Tibial nerve (tissue), 4 donors: ENCODE results near the gene ST8SIA2. TPM values are rescaled to one million over a fixed set of nuclear protein-coding genes. Genes with fewer than 3 reads are reported as not detected.

Source experiments
- DNase-seq, 2 donors: peaks; one replicate each; pipeline ENCODE4 v3.0.0-alpha.2; 2019; ENCODE audit warnings: low spot score in 2 of 2
- H3K27ac ChIP-seq, 4 donors: fragments of 200-600 bp; sonication (generic) in 3 of 4; one replicate each; pipeline ENCODE4 v1.5.1; 2017 to 2019; ENCODE audit warnings: mild to moderate bottlenecking in 1 of 4
- H3K27me3 ChIP-seq, 2 donors: fragments of 200-600 bp; sonication (generic) in 1 of 2; one replicate each; pipeline versions ENCODE4 v1.5.1 to v1.6.0; 2017 to 2019
- H3K36me3 ChIP-seq, 3 donors: fragments of 200-600 bp; sonication (generic); one replicate each; pipeline ENCODE4 v1.5.1; 2018 to 2019
- H3K4me1 ChIP-seq, 4 donors: fragments of 200-600 bp; sonication (generic) in 3 of 4; one replicate each; pipeline ENCODE4 v1.5.1; 2017 to 2019
- H3K4me3 ChIP-seq, 4 donors: fragments of 200-600 bp; sonication (generic) in 3 of 4; one replicate each; pipeline ENCODE4 v1.5.1; 2017 to 2019; ENCODE audit warnings: mild to moderate bottlenecking in 1 of 4, moderate library complexity in 1 of 4
- H3K9me3 ChIP-seq, 4 donors: fragments of 200-600 bp; sonication (generic) in 3 of 4; one replicate each; pipeline ENCODE4 v1.5.1; 2017 to 2019
- EP300 ChIP-seq, 2 donors: sonication (generic); formaldehyde crosslinking; IDR thresholded peaks; one replicate each; pipeline ENCODE4 v1.6.1; 2017; ENCODE audit warnings: antibody characterized with exemption in 2 of 2, mild to moderate bottlenecking in 1 of 2
- POLR2A ChIP-seq, 2 donors: fragments of 450-650 bp; IDR thresholded peaks; one replicate each; pipeline ENCODE4 v1.6.1; 2017; ENCODE audit warnings: antibody characterized with exemption in 2 of 2, mild to moderate bottlenecking in 2 of 2, moderate library complexity in 2 of 2
- WGBS, 2 donors: methylation state at CpG; one replicate each; pipeline ENCODE4 v1.1.5; 2018; 5-methylcytosine and 5-hydroxymethylcytosine counted together
- total RNA-seq, 4 donors: library from RNA; depleted of rRNA; stranded (reverse); fragments of >200 nt; gene quantifications; one replicate each; pipeline ENCODE4 v1.1.0, GENCODE V29; 2016
- TF ChIP-seq, protein P1 (sequence below), 5 experiments: fragments of 200-600 bp in 3 of 5; fragments of 450-650 bp in 2 of 5; sonication (generic) in 3 of 5; IDR thresholded peaks; one replicate each; pipeline ENCODE4 v1.5.1; 2016 to 2019; ENCODE audit warnings: antibody characterized with exemption in 5 of 5, mild to moderate bottlenecking in 3 of 5, moderate library complexity in 2 of 5

ST8SIA2 gene
- total RNA-seq, 4 donors from 2014 or later = not detected

DNA sequence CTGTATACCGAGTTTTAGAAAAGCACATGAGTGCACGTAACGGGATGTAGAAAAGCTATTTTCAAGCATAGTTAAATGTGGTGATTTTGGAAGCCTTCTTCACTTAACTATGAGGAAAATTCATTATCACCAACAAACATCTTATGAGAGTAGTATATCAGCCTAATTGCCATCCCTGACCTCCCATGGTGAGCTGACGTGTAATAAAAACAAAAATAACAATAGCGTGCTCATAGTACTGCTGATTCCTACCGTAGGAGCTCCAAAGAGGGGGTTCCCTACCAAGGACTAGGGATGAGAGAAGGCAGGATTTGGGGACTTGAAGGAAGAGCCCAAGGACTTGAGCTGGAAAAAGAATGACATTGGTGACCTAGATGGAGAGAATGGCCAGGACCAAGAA is 16.9 kb downstream of the ST8SIA2 start:
- TF ChIP-seq POLR2A (IDR thresholded peaks at IDR 0.05) = no peak
- no peak for TF ChIP-seq EP300 (IDR thresholded peaks at IDR 0.05)
- TF ChIP-seq, protein P1, sequence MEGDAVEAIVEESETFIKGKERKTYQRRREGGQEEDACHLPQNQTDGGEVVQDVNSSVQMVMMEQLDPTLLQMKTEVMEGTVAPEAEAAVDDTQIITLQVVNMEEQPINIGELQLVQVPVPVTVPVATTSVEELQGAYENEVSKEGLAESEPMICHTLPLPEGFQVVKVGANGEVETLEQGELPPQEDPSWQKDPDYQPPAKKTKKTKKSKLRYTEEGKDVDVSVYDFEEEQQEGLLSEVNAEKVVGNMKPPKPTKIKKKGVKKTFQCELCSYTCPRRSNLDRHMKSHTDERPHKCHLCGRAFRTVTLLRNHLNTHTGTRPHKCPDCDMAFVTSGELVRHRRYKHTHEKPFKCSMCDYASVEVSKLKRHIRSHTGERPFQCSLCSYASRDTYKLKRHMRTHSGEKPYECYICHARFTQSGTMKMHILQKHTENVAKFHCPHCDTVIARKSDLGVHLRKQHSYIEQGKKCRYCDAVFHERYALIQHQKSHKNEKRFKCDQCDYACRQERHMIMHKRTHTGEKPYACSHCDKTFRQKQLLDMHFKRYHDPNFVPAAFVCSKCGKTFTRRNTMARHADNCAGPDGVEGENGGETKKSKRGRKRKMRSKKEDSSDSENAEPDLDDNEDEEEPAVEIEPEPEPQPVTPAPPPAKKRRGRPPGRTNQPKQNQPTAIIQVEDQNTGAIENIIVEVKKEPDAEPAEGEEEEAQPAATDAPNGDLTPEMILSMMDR (IDR thresholded peaks at IDR 0.05) = no peak
- Histone ChIP-seq H3K27me3 (peaks cover 0 to 6% of the 10 kb centered on the region in 2 donors), H3K4me3 (no peak overlapping the region), H3K36me3 (no peaks in the 10 kb centered on the region), H3K4me1 (no peaks in the 10 kb centered on the region), H3K27ac (no peak overlapping the region), H3K9me3 (no peaks in the 10 kb centered on the region)
- no peak for DNase-seq
- 82 to 87% methylated on average over 6 of the region's 6 CpGs for WGBS, 2 donors

DNA sequence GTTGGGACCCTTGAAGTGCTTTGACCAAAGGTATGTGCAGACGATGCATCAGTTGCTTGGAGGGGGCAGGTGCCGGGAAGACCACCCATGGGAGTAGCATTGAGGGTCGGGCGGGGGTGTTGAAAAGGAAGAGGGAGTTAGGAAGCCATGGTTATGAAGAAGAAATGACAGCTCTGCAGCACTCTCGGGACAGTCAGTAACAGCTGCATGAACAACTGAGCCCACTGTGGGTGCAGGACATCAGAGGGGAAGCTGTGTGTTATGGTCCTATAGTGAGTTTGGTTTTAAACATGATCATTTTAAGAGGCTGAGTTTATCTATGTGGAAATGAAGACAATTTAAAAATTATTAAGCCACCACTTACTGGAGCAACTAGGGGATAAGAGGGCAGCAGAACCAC is 17.6 kb downstream of the ST8SIA2 start:
- no peaks in the 10 kb centered on the region for H3K36me3 ChIP-seq
- H3K27ac ChIP-seq = no peak overlapping the region
- H3K9me3 ChIP-seq = no peaks in the 10 kb centered on the region
- DNase-seq = no peak
- no peak for TF ChIP-seq EP300 (IDR thresholded peaks at IDR 0.05)
- no peak for TF ChIP-seq POLR2A (IDR thresholded peaks at IDR 0.05)
- TF ChIP-seq, protein P1 (IDR thresholded peaks at IDR 0.05) = no peak
- H3K4me3 ChIP-seq = no peak overlapping the region
- peaks cover 0 to 6% of the 10 kb centered on the region in 2 donors for H3K27me3 ChIP-seq
- 88 to 92% methylated on average over 5 of the region's 5 CpGs for WGBS, 2 donors
- no peaks in the 10 kb centered on the region for H3K4me1 ChIP-seq

DNA sequence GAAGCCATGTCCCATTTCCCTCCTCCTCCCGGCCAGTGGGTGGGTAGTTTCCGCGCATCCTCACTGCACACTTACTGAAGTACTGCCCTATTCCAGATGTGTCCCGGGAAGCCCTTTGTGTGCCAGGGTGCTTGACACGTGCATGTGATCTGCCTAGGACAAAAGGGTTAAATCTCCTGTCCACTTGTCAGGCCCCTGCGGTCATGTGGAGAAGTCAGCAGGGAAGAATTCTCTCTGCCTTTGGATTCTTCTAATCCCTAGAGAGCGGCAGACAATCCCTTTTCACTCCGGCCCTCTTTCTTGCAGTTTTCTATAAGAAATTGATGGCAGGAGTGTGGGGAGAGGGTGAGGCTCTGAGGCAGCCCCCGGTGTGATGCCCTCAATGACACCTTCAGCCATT is 19.8 kb downstream of the ST8SIA2 start:
- Histone ChIP-seq H3K4me3 (no peak overlapping the region), H3K27me3 (peaks cover 0 to 6% of the 10 kb centered on the region in 2 donors), H3K9me3 (no peaks in the 10 kb centered on the region), H3K27ac (no peak overlapping the region), H3K4me1 (no peaks in the 10 kb centered on the region), H3K36me3 (no peaks in the 10 kb centered on the region)
- no peak for DNase-seq
- WGBS, 2 donors = 42 to 49% methylated on average over 9 of the region's 9 CpGs
- no peak for TF ChIP-seq POLR2A (IDR thresholded peaks at IDR 0.05)
- TF ChIP-seq EP300 (IDR thresholded peaks at IDR 0.05) = no peak
- TF ChIP-seq, protein P1 (IDR thresholded peaks at IDR 0.05) = no peak

DNA sequence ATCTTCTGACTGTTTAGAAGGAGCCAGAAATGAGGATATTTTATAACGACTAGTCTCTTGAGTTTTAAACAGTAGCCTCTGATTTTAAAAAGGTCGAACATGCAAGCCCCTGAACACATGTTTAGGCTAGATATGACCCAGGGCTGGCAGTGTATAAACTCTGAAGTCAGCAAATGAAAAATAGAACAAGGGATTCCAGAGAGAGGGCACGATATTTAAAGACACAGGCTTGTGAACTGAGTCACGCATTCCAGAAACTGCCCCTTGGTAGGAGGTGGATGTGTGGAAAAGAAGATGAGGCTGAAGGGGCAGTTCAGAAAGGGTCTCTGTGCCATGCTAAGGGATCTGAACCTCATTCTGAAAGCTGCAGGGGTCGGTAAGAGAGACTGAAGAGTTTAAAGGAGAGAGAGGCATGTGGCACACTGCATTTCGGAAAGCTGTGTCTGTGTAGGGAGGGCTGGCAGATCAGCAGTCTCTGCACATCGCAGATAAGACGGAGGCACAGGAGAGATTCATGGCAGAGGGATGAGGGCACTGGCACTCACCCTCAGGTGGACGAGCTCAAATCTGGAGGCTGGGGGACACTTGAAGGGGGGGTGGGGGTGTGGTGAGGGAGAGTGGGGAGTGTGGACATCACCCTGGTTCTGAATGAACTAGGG is 22.1 kb downstream of the ST8SIA2 start:
- no peak for DNase-seq
- peaks cover 0 to 6% of the 10 kb centered on the region in 2 donors for H3K27me3 ChIP-seq
- H3K27ac ChIP-seq = no peak overlapping the region
- no peaks in the 10 kb centered on the region for H3K4me1 ChIP-seq
- TF ChIP-seq POLR2A (IDR thresholded peaks at IDR 0.05) (no peak), EP300 (IDR thresholded peaks at IDR 0.05) (no peak)
- TF ChIP-seq, protein P1 (IDR thresholded peaks at IDR 0.05) = no peak
- no peaks in the 10 kb centered on the region for H3K36me3 ChIP-seq
- no peak overlapping the region for H3K4me3 ChIP-seq
- H3K9me3 ChIP-seq = no peaks in the 10 kb centered on the region
- 49 to 58% methylated on average over 9 of the region's 9 CpGs for WGBS, 2 donors

DNA sequence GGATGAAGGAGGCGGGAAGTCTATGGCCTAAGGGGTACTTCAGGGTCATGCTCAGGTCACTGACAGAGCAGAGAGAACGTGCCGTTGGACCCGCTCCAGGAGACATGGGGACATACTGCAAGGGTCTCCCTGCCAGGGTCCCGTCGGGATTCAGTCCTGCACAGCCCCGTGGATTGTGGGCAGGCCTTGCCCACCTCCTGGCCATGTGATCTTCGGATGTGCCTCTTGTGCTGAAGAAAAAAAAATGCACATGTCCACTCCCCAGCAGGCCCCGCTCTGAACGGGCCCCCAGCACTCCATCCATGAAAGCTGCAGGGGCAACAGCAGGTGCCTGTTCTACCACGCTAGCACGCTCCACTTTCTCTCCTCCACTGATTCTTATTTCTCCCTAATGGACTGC is 22.9 kb downstream of the ST8SIA2 start:
- H3K4me3 ChIP-seq = no peak overlapping the region
- WGBS, 2 donors = 60 to 76% methylated on average over 12 of the region's 12 CpGs
- H3K27me3 ChIP-seq = peaks cover 0 to 6% of the 10 kb centered on the region in 2 donors
- H3K9me3 ChIP-seq = no peaks in the 10 kb centered on the region
- no peaks in the 10 kb centered on the region for H3K4me1 ChIP-seq
- H3K27ac ChIP-seq = no peak overlapping the region
- no peak for DNase-seq
- no peak for TF ChIP-seq EP300 (IDR thresholded peaks at IDR 0.05)
- TF ChIP-seq, protein P1 (IDR thresholded peaks at IDR 0.05) = no peak
- TF ChIP-seq POLR2A (IDR thresholded peaks at IDR 0.05) = no peak
- no peaks in the 10 kb centered on the region for H3K36me3 ChIP-seq
